Stimulated activated CD4-positive, alpha-beta T cell treated with anti-CD3 and anti-CD28 coated beads, Interleukin-2, amount 100 ng/mL, for 48 hours (primary cell): Measurements from ENCODE around the gene TPRKB.
A peak's percentile ranks its signal among the peaks of the same experiment; 100 is the strongest.
"Not testable (repeated sequence)": the region's sequence is repeated elsewhere in the genome, so short reads cannot be mapped to it uniquely, and the experiment has no call there.

ENCODE experiments used
- DNase-seq, 2 donors: peaks; one replicate each; pipeline ENCODE4 v3.0.0-alpha.2; 2020

Gene TPRKB

GRCh38 chr2:73736855-73737779, at the start of gene TPRKB:
TSS of gene TPRKB (minus strand) at chr2:73737345. CDS start at chr2:73734569, 2,776 bp downstream.
- DNase-seq, result peak; percentile 94

GRCh38 chr2:73783883-73784282, 46.7 kb upstream of the TPRKB start, which contains the start of gene C2orf78:
TSS of gene C2orf78 (plus strand) at chr2:73784183. CDS start at chr2:73784310, 127 bp downstream.
- DNase-seq, result not testable (repeated sequence)

- not testable (repeated sequence) for DNase-seq
Measured at GRCh38 chr2:73783402-73783801, 46.3 kb upstream of the TPRKB start.

GRCh38 chr2:73780237-73780582, 43.1 kb upstream of the TPRKB start:
- no peak for DNase-seq

GRCh38 chr2:73779467-73780236, 42.5 kb upstream of the TPRKB start, which contains the start of gene DUSP11:
TSS of gene DUSP11 (minus strand) at chr2:73780103. CDS start at chr2:73779974, 129 bp downstream.
- DNase-seq, result peak; percentile 97 to 99

GRCh38 chr2:73778867-73779466, 41.8 kb upstream of the TPRKB start:
- not testable (repeated sequence) for DNase-seq

GRCh38 chr2:73776869-73777519, 39.8 kb upstream of the TPRKB start:
- no peak for DNase-seq

- DNase-seq, result no peak
Measured at GRCh38 chr2:73776381-73776780, 39.2 kb upstream of the TPRKB start.

- DNase-seq, result no peak
Measured at GRCh38 chr2:73772819-73773218, 35.7 kb upstream of the TPRKB start.

- DNase-seq, result no peak
Measured at GRCh38 chr2:73770725-73771124, 33.6 kb upstream of the TPRKB start.

GRCh38 chr2:73766994-73767393, 29.8 kb upstream of the TPRKB start:
- no peak for DNase-seq

GRCh38 chr2:73766349-73766748, 29.2 kb upstream of the TPRKB start:
- no peak for DNase-seq

GRCh38 chr2:73764945-73765344, 27.8 kb upstream of the TPRKB start:
- no peak for DNase-seq

- DNase-seq, result no peak
Measured at GRCh38 chr2:73762571-73762970, 25.4 kb upstream of the TPRKB start.

GRCh38 chr2:73759904-73760303, 22.8 kb upstream of the TPRKB start:
- no peak for DNase-seq

- DNase-seq, result no peak
Measured at GRCh38 chr2:73759285-73759764, 22.2 kb upstream of the TPRKB start.

GRCh38 chr2:73754332-73754731, 17.2 kb upstream of the TPRKB start:
- not testable (repeated sequence) for DNase-seq

- DNase-seq, result no peak
Measured at GRCh38 chr2:73749314-73749713, 12.2 kb upstream of the TPRKB start.

- DNase-seq, result no peak
Measured at GRCh38 chr2:73746877-73747208, 9.7 kb upstream of the TPRKB start.

- DNase-seq, result no peak
Measured at GRCh38 chr2:73746015-73746876, 9.1 kb upstream of the TPRKB start.

- DNase-seq, result no peak
Measured at GRCh38 chr2:73740767-73741166, 3.6 kb upstream of the TPRKB start.

- DNase-seq, result no peak
Measured at GRCh38 chr2:73739101-73739500, 2.0 kb upstream of the TPRKB start.
